Lung (tissue), 12 donors: ENCODE data around the gene DIS3L2. TPM values are rescaled to one million over a fixed set of nuclear protein-coding genes. Genes with fewer than 3 reads are reported as not detected.
A peak's percentile ranks its signal among the peaks of the same experiment; 100 is the strongest.

ENCODE experiments used
- ATAC-seq: fragments of 200-7000 bp; cut with Tn5 transposase; one replicate; pipeline ENCODE4 v1.9.1; 2020; ENCODE audit warnings: moderate number of reproducible peaks; ENCODE audit not compliant: insufficient read depth, low FRiP score
- DNase-seq, 3 donors: peaks; one replicate each; pipeline ENCODE4 v3.0.0-alpha.2; 2013 to 2017
- H3K27ac ChIP-seq, 2 donors: one replicate each; pipeline ENCODE4 v1.5.1; 2013; ENCODE audit warnings: mild to moderate bottlenecking in 2 of 2, moderate library complexity in 2 of 2, control low read depth in 1 of 2, inconsistent platforms in 1 of 2, low read depth in 1 of 2, low read length in 1 of 2
- H3K27me3 ChIP-seq, 3 donors: one replicate each; pipeline ENCODE4 v1.5.1; 2013; ENCODE audit warnings: low read length in 2 of 3; ENCODE audit not compliant: control insufficient read depth in 3 of 3, insufficient read depth in 3 of 3
- H3K36me3 ChIP-seq, 4 donors: one replicate each; pipeline ENCODE4 v1.5.1; 2013; ENCODE audit warnings: low read length in 4 of 4, mild to moderate bottlenecking in 1 of 4, moderate library complexity in 1 of 4; ENCODE audit not compliant: control insufficient read depth in 4 of 4, insufficient read depth in 4 of 4
- H3K4me1 ChIP-seq, 5 donors: one replicate each; pipeline ENCODE4 v1.5.1; 2013; ENCODE audit warnings: low read length in 5 of 5, mild to moderate bottlenecking in 2 of 5, moderate library complexity in 1 of 5; ENCODE audit not compliant: control insufficient read depth in 5 of 5, insufficient read depth in 5 of 5
- H3K4me3 ChIP-seq: one replicate; pipeline ENCODE4 v1.5.1; 2013; ENCODE audit warnings: mild to moderate bottlenecking, control low read depth, moderate library complexity
- H3K9ac ChIP-seq, 2 donors: one replicate each; pipeline ENCODE4 v1.5.1; 2013; ENCODE audit warnings: low read length in 2 of 2, control low read depth in 1 of 2; ENCODE audit not compliant: insufficient read depth in 1 of 2
- H3K9me3 ChIP-seq, 4 donors: one replicate each; pipeline ENCODE4 v1.5.1; 2013; ENCODE audit warnings: low read length in 3 of 4, mild to moderate bottlenecking in 1 of 4, moderate library complexity in 1 of 4; ENCODE audit not compliant: control insufficient read depth in 4 of 4, insufficient read depth in 3 of 4
- CTCF ChIP-seq: IDR thresholded peaks from 2 replicates; pipeline ENCODE4 v1.5.1; 2012; ENCODE audit warnings: mild to moderate bottlenecking; ENCODE audit errors: control extremely low read depth, extremely low read depth
- WGBS, 2 donors: extraction: QIAGEN DNeasy Blood & Tissue Kit; methylation state at CpG; one replicate each; pipeline ENCODE4 v1.1.7; 2013; 5-methylcytosine and 5-hydroxymethylcytosine counted together
- polyA plus RNA-seq, 2 donors: library from polyadenylated mRNA; stranded (reverse); fragments of 200-250 nt; gene quantifications; one replicate each; pipeline ENCODE4 v1.2.1, GENCODE V29; 2013
- total RNA-seq, 2 donors: library from RNA; depleted of rRNA in 1 of 2; stranded (reverse); fragments of >200 nt in 1 of 2; gene quantifications; one replicate each; pipeline ENCODE4 v1.2.1, GENCODE V29; 2014 to 2021
- donor health status: control.
- donor health status: control.
- donor health status: Bipolar disorder and iron deficiency.
- donor health status: healthy.
- donor health status: DM: yes; HTN: yes; CAD: no.

DIS3L2 gene
- total and polyA plus RNA-seq, 4 donors, result 12.7 to 41.0 (median 31.1) TPM

GRCh38 chr2:231926180-231926741 lies 35.3 kb upstream of the DIS3L2 start, which contains the start of gene NPPC:
NPPC (minus strand) TSS chr2:231926396; CDS start chr2:231926249, 147 bp downstream.
- H3K9me3 ChIP-seq, result no peaks in the 10 kb centered on the region
- DNase-seq, result peak; percentile 66 to 78 (median 74)
- peak; percentile 53 for ATAC-seq
- peaks cover 0 to 20% (median 2%) of the 10 kb centered on the region in 5 donors for H3K4me1 ChIP-seq
- TF ChIP-seq CTCF, result no peak
- H3K36me3 ChIP-seq, result no peaks in the 10 kb centered on the region
- no peak within 1 kb of the TSS for H3K27ac ChIP-seq
- no peak within 1 kb of the TSS for H3K4me3 ChIP-seq
- no peak within 1 kb of the TSS for H3K9ac ChIP-seq
- WGBS, 2 donors, result 0 to 1% methylated on average over 39 to 54 of the region's 54 CpGs
- H3K27me3 ChIP-seq, result peaks cover 26 to 64% (median 45%) of the 10 kb centered on the region in 3 donors

GRCh38 chr2:231926761-231927565 lies 34.5 kb upstream of the DIS3L2 start:
- Histone ChIP-seq H3K27ac (no peak overlapping the region), H3K4me1 (peaks cover 0 to 20% (median 2%) of the 10 kb centered on the region in 5 donors), H3K9ac (no peak overlapping the region), H3K9me3 (no peaks in the 10 kb centered on the region), H3K27me3 (peaks cover 26 to 64% (median 45%) of the 10 kb centered on the region in 3 donors), H3K36me3 (no peaks in the 10 kb centered on the region), H3K4me3 (no peak overlapping the region)
- no peak for TF ChIP-seq CTCF
- no peak for ATAC-seq
- WGBS, 2 donors, result 7 to 8% methylated on average over 51 of the region's 51 CpGs
- DNase-seq, result peak; percentile 19 to 32 (median 28)

GRCh38 chr2:231927566-231927890 lies 34.0 kb upstream of the DIS3L2 start:
- no peaks in the 10 kb centered on the region for H3K36me3 ChIP-seq
- no peak overlapping the region for H3K27ac ChIP-seq
- DNase-seq (no peak), ATAC-seq (no peak)
- H3K4me1 ChIP-seq, result peaks cover 0 to 20% (median 2%) of the 10 kb centered on the region in 5 donors
- 55 to 59% methylated on average over 10 of the region's 10 CpGs for WGBS, 2 donors
- H3K27me3 ChIP-seq, result peaks cover 26 to 60% (median 42%) of the 10 kb centered on the region in 3 donors
- H3K9me3 ChIP-seq, result no peaks in the 10 kb centered on the region
- TF ChIP-seq CTCF, result no peak
- no peak overlapping the region for H3K4me3 ChIP-seq
- H3K9ac ChIP-seq, result no peak overlapping the region
